ENCODE data around the gene NEU1.
A peak's percentile ranks its signal among the peaks of the same experiment; 100 is the strongest.
"Not testable (repeated sequence)": the region's sequence is repeated elsewhere in the genome, so short reads cannot be mapped to it uniquely, and the experiment has no call there.

Gene NEU1

DNA sequence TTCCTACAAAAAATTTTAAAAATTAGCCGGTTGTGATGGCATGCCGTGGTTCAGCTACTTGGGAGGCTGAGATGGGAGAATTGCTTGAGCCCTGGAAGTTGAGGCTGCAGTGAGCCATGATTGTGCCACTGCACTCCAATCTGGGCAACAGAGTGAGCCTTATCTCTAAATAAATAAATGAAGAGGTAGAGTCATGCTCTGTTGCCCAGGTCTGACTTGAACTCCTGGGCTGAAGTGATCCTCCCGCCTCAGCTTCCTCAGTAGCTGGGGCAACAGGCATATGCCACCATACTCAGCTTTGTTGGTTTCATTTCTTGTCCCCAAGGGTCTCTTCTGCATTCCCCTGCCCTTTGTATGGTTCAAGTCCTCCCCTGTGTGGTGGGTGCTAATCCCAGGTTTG, 18.1 kb downstream of the NEU1 start:
- no peak for DNase-seq (ENCODE audit: low read depth in 1 of 2, low spot score in 1 of 2)

DNA sequence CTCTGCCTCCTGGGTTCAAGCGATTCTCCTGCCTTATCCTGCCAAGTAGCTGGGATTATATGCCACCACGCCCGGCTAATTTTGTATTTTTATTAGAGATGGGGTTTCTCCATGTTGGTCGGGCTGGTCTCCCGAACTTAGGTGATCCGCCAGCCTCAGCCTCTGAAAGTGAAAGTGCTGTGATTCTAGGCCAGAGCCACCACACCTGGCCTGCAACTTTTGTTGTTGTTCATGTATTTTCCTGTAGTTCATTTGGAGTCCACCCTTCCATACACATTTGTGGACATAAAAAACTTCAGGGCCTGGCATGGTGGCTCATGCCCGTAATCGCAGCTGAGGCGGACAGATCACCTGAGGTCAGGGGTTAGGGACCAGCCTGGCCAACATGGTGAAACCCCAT, 20.6 kb downstream of the NEU1 start:
- no peak for DNase-seq (ENCODE audit: low read depth in 1 of 2, low spot score in 1 of 2)

- not testable (repeated sequence) for DNase-seq (ENCODE audit: low read depth in 1 of 2, low spot score in 1 of 2)
Observed at GRCh38 chr6:31839779-31840126, 22.9 kb downstream of the NEU1 start.

GRCh38 chr6:31838968-31839367, 23.7 kb downstream of the NEU1 start:
- no peak for DNase-seq (ENCODE audit: low read depth in 1 of 2, low spot score in 1 of 2)

- not testable (repeated sequence) for DNase-seq (ENCODE audit: low read depth in 1 of 2, low spot score in 1 of 2)
Observed at GRCh38 chr6:31838114-31838553, 24.5 kb downstream of the NEU1 start.

DNA sequence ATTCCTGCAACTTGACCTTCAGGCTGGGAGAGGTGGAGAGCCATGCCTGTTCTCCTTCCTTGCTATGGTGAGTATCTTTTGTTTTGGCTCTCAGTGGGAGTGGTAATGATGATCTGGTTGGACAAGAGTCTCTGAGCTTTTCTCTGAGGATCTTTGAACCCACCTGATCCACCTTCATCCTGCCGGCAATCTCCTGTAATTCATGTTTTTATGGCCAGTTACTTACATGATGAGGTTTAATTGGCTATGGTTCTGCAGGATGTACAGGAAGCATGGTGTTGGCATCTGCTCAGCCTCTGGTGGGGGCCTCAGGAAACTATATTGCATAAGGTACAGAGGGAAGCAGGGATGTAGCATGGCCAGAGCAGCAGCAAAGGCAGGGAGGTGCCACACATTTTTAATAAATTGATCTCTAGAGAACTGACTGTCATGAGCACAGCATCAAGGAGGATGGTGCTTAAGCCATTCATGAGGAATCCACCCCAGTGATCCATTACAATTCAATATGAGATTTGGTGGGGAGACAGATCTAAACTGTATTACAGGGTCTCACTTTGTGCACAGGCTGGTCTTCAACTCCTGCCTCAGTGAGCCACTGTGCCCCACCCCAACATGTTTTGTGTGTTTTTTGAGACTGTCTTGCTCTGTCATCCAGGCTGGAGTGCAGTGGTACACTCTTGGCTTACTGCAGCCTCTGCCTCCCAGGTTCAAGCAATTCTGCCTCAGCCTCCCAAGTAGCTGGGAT, 25.1 kb downstream of the NEU1 start:
- DNase-seq (ENCODE audit: low read depth in 1 of 2, low spot score in 1 of 2) = no peak

DNA sequence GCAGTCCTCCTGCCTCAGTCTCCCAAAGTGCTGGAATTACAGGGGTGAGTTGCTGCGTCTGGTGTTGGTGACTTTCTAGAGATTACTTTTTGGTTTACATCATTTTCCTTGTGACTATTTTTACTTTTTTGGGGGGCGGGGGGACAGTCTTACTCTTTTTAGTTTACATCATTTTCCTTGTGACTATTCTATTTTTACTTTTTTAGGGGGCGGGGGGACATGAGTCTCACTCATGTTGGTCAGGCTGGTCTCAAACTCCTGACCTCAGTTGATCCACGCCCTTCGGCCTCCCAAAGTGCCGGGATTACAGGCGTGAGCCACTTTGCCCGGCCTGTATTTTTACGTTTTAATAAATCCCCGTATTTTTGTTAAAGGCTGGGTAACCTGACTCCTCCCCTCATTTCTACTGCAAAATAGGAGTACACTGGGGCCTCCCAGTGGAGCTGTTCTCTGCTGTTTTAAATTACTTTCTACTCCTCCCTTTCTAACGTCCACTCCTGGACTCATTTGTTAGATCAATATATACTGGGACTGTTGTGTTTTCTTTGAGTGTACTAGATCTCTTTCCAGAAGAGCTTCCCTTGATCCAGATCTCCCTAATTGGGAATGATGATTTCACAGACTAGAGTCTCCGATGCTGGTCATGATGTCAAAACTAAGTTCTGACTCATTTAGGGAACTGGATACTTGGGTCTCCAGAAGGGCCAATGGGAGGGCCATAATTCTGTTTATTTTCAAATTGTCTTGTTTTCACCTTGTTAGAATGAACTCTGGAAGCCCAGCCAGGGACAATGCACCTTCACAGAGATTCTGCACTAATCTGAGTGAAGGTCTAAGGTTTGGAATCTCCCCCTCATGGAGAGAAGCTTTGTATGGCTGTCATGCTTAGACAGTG, 25.9 kb downstream of the NEU1 start:
- DNase-seq (ENCODE audit: low read depth in 1 of 2, low spot score in 1 of 2) = no peak

- DNase-seq (ENCODE audit: low read depth in 1 of 2, low spot score in 1 of 2) = no peak
Observed at GRCh38 chr6:31836047-31836473, 26.6 kb downstream of the NEU1 start.

- peak; percentile 80 to 82 for DNase-seq (ENCODE audit: low read depth in 1 of 2, low spot score in 1 of 2)
Observed at GRCh38 chr6:31834367-31835250, 28.0 kb downstream of the NEU1 start.

GRCh38 chr6:31831350-31832215, 31.0 kb downstream of the NEU1 start:
- no peak for DNase-seq (ENCODE audit: low read depth in 1 of 2, low spot score in 1 of 2)

- no peak for DNase-seq (ENCODE audit: low read depth in 1 of 2, low spot score in 1 of 2)
Observed at GRCh38 chr6:31830886-31831335, 31.7 kb downstream of the NEU1 start.

DNA sequence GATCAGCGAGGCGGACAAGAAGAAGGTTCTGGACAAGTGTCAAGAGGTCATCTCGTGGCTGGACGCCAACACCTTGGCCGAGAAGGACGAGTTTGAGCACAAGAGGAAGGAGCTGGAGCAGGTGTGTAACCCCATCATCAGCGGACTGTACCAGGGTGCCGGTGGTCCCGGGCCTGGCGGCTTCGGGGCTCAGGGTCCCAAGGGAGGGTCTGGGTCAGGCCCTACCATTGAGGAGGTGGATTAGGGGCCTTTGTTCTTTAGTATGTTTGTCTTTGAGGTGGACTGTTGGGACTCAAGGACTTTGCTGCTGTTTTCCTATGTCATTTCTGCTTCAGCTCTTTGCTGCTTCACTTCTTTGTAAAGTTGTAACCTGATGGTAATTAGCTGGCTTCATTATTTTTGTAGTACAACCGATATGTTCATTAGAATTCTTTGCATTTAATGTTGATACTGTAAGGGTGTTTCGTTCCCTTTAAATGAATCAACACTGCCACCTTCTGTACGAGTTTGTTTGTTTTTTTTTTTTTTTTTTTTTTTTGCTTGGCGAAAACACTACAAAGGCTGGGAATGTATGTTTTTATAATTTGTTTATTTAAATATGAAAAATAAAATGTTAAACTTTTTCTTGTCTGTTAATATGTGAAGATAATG, 32.9 kb downstream of the NEU1 start:
- no peak for DNase-seq (ENCODE audit: low read depth in 1 of 2, low spot score in 1 of 2)

DNA sequence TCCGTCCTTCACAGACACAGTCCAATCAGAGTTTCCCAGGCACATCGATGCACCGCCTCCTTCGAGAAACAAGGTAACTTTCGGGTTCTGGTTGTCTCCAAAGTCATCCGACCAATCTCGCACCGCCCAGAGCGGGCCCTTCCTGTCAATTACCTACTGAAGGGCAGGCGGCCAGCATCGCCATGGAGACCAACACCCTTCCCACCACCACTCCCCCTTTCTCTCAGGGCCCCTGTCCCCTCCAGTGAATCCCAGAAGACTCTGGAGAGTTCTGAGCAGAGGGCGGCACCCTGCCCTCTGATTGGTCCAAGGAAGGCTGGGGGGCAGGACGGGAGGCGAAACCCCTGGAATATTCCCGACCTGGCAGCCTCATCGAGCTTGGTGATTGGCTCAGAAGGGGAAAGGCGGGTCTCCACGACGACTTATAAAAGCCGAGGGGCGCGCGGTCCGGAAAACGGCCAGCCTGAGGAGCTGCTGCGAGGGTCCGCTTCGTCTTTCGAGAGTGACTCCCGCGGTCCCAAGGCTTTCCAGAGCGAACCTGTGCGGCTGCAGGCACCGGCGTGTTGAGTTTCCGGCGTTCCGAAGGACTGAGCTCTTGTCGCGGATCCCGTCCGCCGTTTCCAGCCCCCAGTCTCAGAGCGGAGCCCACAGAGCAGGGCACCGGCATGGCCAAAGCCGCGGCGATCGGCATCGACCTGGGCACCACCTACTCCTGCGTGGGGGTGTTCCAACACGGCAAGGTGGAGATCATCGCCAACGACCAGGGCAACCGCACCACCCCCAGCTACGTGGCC, 35.1 kb downstream of the NEU1 start, which contains the start of gene HSPA1B:
Gene HSPA1B (plus strand): TSS at position 453 of the 794 bp plus-strand sequence. CDS start 213 bp downstream, at position 666.
- peak; percentile 74 to 94 for DNase-seq (ENCODE audit: low read depth in 1 of 2, low spot score in 1 of 2)

GRCh38 chr6:31826793-31827285, 35.8 kb downstream of the NEU1 start:
- DNase-seq (ENCODE audit: low read depth in 1 of 2, low spot score in 1 of 2) = no peak

DNA sequence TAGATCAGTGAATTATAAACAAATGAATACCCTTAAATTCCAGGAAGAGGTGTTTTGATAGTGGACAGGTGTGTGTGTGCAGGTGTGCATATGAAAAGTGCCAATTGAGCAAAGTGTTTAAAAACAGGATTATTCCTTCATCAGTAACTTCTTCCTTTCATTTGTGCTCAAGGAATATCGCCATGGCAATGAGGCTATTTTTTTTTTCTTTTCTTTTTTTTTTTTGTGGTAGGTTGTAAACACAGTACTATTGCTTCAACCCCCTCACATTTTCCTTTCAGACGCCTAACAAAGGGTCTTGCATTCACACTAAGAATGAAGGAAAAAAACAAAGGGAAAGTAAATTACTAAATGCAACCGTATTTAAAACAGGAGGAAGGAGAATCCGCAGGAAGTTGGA, 37.1 kb downstream of the NEU1 start:
- DNase-seq (ENCODE audit: low read depth in 1 of 2, low spot score in 1 of 2) = no peak

GRCh38 chr6:31823592-31824196, 38.9 kb downstream of the NEU1 start:
- DNase-seq (ENCODE audit: low read depth in 1 of 2, low spot score in 1 of 2) = not testable (repeated sequence)

DNA sequence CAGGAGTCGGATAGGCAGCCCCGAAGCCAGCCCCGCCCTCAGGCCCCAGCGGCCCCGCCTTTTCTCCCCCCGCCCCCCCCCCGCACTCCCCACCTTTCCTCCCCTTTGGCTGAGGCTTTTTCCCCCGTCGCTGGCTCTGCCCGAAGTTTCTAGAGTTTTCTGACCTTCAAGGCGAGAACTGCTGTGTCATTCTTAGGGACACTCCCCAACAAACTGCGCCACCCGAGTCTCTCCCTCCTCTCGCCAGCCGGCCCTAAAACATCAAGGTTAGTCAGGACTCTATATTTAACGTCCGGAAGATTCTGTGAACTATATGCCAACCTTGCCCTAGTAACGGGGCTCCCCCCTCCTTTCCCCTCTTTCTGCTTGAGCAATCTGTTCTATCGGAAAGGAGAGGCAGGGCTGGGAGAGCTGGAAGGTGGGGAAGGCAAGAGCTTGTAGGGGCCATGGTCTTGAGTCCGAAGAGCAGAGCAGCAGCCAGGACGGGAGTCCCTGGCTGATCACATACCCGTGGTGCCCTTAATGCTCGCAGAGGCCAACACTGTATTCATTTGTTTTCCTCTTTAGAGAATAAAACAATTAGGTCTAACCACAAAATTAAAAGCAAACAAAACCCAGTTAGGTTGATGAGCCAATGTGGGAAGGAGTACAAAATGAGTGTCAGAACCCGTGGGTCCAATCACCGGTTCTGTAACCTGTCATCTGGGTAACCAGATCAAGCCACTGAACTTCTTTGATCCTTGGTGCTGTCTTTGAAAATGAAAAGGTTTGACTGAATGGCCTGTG, 40.4 kb downstream of the NEU1 start:
- DNase-seq (ENCODE audit: low read depth in 1 of 2, low spot score in 1 of 2) = peak in 1 of 2 donors; percentile 57

Data from activated CD4-positive, alpha-beta T cell treated with anti-CD3 and anti-CD28 coated beads, Interleukin-2, amount 50 U/mL, for 24 hours (primary cell).